OCI-LY7 (cell line): Measurements from ENCODE around the gene DAPK3. TPM values are rescaled to one million over a fixed set of nuclear protein-coding genes. Genes with fewer than 3 reads are reported as not detected.

Source experiments
- BruUV-seq: library from RNA; stranded (reverse); fragments of 400-500 nt; replicated peaks from 2 replicates; lab custom pipeline; 2021; lab: Mats Ljungman, UMichigan
- CTCF ChIA-PET: fragments of 300-600 bp; sonication (Branson Sonifier 250); formaldehyde crosslinking; loops from one replicate; lab custom pipeline; 2022; ENCODE audit warnings: antibody characterized with exemption; ENCODE audit not compliant: unreplicated experiment; lab: Charles Lee
- POLR2A ChIA-PET: fragments of 300-600 bp; sonication (Branson Sonifier 250); formaldehyde crosslinking; loops from one replicate; lab custom pipeline; 2022; ENCODE audit warnings: antibody characterized with exemption; lab: Charles Lee
- DNase-seq: peaks from one replicate; pipeline ENCODE4 v3.0.0-alpha.2; 2015; ENCODE audit warnings: low spot score
- H2AFZ ChIP-seq: fragments of 200-600 bp; sonication (generic), shearing (Covaris generic); 2 replicates; pipeline ENCODE4 v1.6.1; 2014; ENCODE audit warnings: mild to moderate bottlenecking, antibody characterized with exemption, low read length, moderate library complexity
- H3K27ac ChIP-seq: fragments of 200-600 bp; sonication (generic); 2 replicates; pipeline ENCODE4 v1.5.1; 2014; ENCODE audit warnings: mixed run types, low read depth, mild to moderate bottlenecking, moderate library complexity, low read length, inconsistent platforms; ENCODE audit not compliant: poor library complexity, severe bottlenecking
- H3K36me3 ChIP-seq: fragments of 200-600 bp; sonication (generic); 2 replicates; pipeline ENCODE4 v1.6.1; 2014; ENCODE audit warnings: mild to moderate bottlenecking, antibody characterized with exemption, low read length, moderate library complexity, mixed read lengths; ENCODE audit not compliant: insufficient read depth
- H3K4me1 ChIP-seq: fragments of 200-600 bp; sonication (generic); 2 replicates; pipeline ENCODE4 v1.5.1; 2014; ENCODE audit warnings: mild to moderate bottlenecking, low read length; ENCODE audit not compliant: insufficient read depth, poor library complexity, severe bottlenecking
- H3K4me2 ChIP-seq: fragments of 200-600 bp; sonication (generic); 2 replicates; pipeline ENCODE4 v1.6.1; 2014; ENCODE audit warnings: mild to moderate bottlenecking, low read length
- H3K4me3 ChIP-seq: fragments of 200-600 bp; sonication (generic); 2 replicates; pipeline ENCODE4 v1.5.1; 2014; ENCODE audit warnings: mild to moderate bottlenecking, low read depth, low read length; ENCODE audit not compliant: poor library complexity, severe bottlenecking
- H3K79me2 ChIP-seq: fragments of 200-600 bp; sonication (generic); 2 replicates; pipeline ENCODE4 v1.6.1; 2016; ENCODE audit warnings: low read depth, mild to moderate bottlenecking, low read length, moderate library complexity, mixed read lengths; ENCODE audit not compliant: insufficient read depth
- H3K9me2 ChIP-seq: fragments of 200-600 bp; sonication (generic); 2 replicates; pipeline ENCODE4 v1.6.1; 2016; ENCODE audit warnings: mild to moderate bottlenecking, low read length, mixed read lengths; ENCODE audit not compliant: insufficient read depth
- H3K9me3 ChIP-seq: fragments of 200-600 bp; sonication (generic); 2 replicates; pipeline ENCODE4 v1.6.1; 2014; ENCODE audit warnings: mild to moderate bottlenecking, mixed run types, low read length, mixed read lengths
- H4K20me1 ChIP-seq: fragments of 200-600 bp; sonication (generic); 2 replicates; pipeline ENCODE4 v1.6.1; 2014; ENCODE audit warnings: mild to moderate bottlenecking, antibody characterized with exemption, low read length, moderate library complexity, mixed read lengths; ENCODE audit not compliant: insufficient read depth
- CTCF ChIP-seq: fragments of 200-600 bp; sonication (generic); conservative IDR thresholded peaks from 2 replicates; pipeline ENCODE4 v1.5.1; 2014; ENCODE audit warnings: mild to moderate bottlenecking, antibody characterized with exemption, low read length, moderate library complexity, mixed read lengths
- EZH2phosphoT487 ChIP-seq: fragments of 200-600 bp; sonication (generic); IDR thresholded peaks from 2 replicates; pipeline ENCODE4 v1.6.1; 2018; ENCODE audit warnings: low read depth, borderline replicate concordance, mild to moderate bottlenecking, mixed run types, antibody characterized with exemption, low read length, moderate library complexity, mixed read lengths
- intact Hi-C: fragments of 100-400 bp; cut with micrococcal nuclease; formaldehyde crosslinking; loops from one replicate; pipeline ENCODE4 v1.10.0; 2022; ENCODE audit not compliant: unreplicated experiment
- microRNA-seq: library from miRNA; unstranded; fragments of <30 nt; microRNA quantifications from one replicate; pipeline ENCODE4 v1.2.0, GENCODE V29; 2022; ENCODE audit warnings: borderline replicate concordance
- small RNA-seq: library from RNA; depleted of rRNA; stranded (forward); fragments of <200 nt; gene quantifications from one replicate; pipeline ENCODE3, GENCODE V24; 2014
- total RNA-seq, 2 experiments: library from RNA; depleted of rRNA in 1 of 2; stranded (reverse); fragments of >200 nt in 1 of 2; shearing (Covaris generic) in 1 of 2; gene quantifications; 2 replicates each; pipeline ENCODE4 v1.2.3, GENCODE V29; 2014 to 2022

Gene DAPK3
- total RNA-seq, 2 experiments from 2014 or later, result 47.1 to 49.3 TPM

DNA sequence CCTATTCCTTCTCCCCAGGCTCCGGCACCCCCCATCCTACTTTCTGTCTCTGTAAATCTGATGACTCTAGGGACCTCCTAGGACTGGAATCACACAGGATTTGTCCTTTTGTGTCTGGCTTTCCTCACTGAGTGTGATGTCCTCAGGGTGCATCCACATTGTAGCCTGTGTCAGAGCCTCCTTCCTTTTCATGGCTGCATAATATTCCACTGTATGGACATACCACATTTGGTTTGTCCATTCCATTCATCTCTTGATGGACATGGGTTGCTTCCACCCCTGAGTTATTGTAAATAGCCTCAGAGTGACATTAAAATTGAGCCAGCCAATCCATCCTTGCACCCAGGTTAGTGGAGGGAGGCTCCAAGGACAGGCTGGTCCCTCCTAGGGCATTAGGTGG, 60.8 kb downstream of the DAPK3 start:
- Histone ChIP-seq H3K4me1 (no peaks in the 10 kb centered on the region), H3K4me3 (no peak overlapping the region), H3K9me2 (no peaks in the 10 kb centered on the region), H2AFZ (no peak overlapping the region), H3K27ac (no peak overlapping the region), H3K9me3 (peaks cover 5% of the 10 kb centered on the region), H3K36me3 (no peaks in the 10 kb centered on the region), H3K79me2 (no peaks in the 10 kb centered on the region), H3K4me2 (no peak overlapping the region), H4K20me1 (no peaks in the 10 kb centered on the region)
- CTCF ChIA-PET, result no interaction called here
- DNase-seq, result no peak
- POLR2A ChIA-PET, result no interaction called here
- intact Hi-C loops, result no loop called here
- TF ChIP-seq EZH2phosphoT487, result no peak
- no peak for TF ChIP-seq CTCF
- no TSS peak for BruUV-seq

Small RNA genes lying within 50 kb of the gene (microRNA-seq; reads per million reads assigned to microRNA genes)
- not detected for gene MIR637

Small RNA genes lying within 50 kb of the gene (small RNA-seq; reads per million reads assigned to genes)
- gene RN7SL202P, result not detected
- 20.8 reads per million, percentile 97 among the genes with 10 or more reads in this experiment for gene SNORD37

Other genes with a start within 250 kb of the DAPK3 start
- 34.7 and 40.4 TPM in 2 replicates for gene APBA3, start 209.4 kb downstream of the DAPK3 start, total RNA-seq (2014; rRNA removed; shearing (Covaris generic))
- 25.1 and 28.7 TPM in 2 replicates for gene APBA3, start 209.4 kb downstream of the DAPK3 start, total RNA-seq (2022)
- gene MRPL54, start 208.4 kb downstream of the DAPK3 start, total RNA-seq (2014; rRNA removed; shearing (Covaris generic)), result 88.7 and 93.1 TPM in 2 replicates
- 60.4 and 66.6 TPM in 2 replicates for gene MRPL54, start 208.4 kb downstream of the DAPK3 start, total RNA-seq (2022)
- not detected in 2 replicates for gene RAX2, start 198.9 kb downstream of the DAPK3 start, total RNA-seq (2014; rRNA removed; shearing (Covaris generic))
- not detected in 2 replicates for gene RAX2, start 198.9 kb downstream of the DAPK3 start, total RNA-seq (2022)
- not detected in 2 replicates for gene MATK, start 184.7 kb downstream of the DAPK3 start, total RNA-seq (2014; rRNA removed; shearing (Covaris generic))
- not detected in 2 replicates for gene MATK, start 184.7 kb downstream of the DAPK3 start, total RNA-seq (2022)
- gene ZFR2, start 102.1 kb downstream of the DAPK3 start, total RNA-seq (2014; rRNA removed; shearing (Covaris generic)), result not detected in 2 replicates
- gene ZFR2, start 102.1 kb downstream of the DAPK3 start, total RNA-seq (2022), result not detected in 2 replicates
- not detected in 2 replicates for gene ATCAY, start 90.4 kb downstream of the DAPK3 start, total RNA-seq (2014; rRNA removed; shearing (Covaris generic))
- gene ATCAY, start 90.4 kb downstream of the DAPK3 start, total RNA-seq (2022), result not detected in 2 replicates
- not detected in 2 replicates for gene NMRK2, start 38.0 kb downstream of the DAPK3 start, total RNA-seq (2014; rRNA removed; shearing (Covaris generic))
- not detected in 2 replicates for gene NMRK2, start 38.0 kb downstream of the DAPK3 start, total RNA-seq (2022)
- 1,633 and 1,634 TPM in 2 replicates for gene EEF2, start 14.4 kb upstream of the DAPK3 start, total RNA-seq (2014; rRNA removed; shearing (Covaris generic))
- gene EEF2, start 14.4 kb upstream of the DAPK3 start, total RNA-seq (2022), result 3,507 and 3,668 TPM in 2 replicates
- gene PIAS4, start 36.6 kb upstream of the DAPK3 start, total RNA-seq (2014; rRNA removed; shearing (Covaris generic)), result 25.3 and 31.5 TPM in 2 replicates
- 34.4 and 35.0 TPM in 2 replicates for gene PIAS4, start 36.6 kb upstream of the DAPK3 start, total RNA-seq (2022)
- gene ZBTB7A, start 95.8 kb upstream of the DAPK3 start, total RNA-seq (2014; rRNA removed; shearing (Covaris generic)), result 13.1 and 17.2 TPM in 2 replicates
- gene ZBTB7A, start 95.8 kb upstream of the DAPK3 start, total RNA-seq (2022), result 29.3 and 31.2 TPM in 2 replicates
- 84.7 and 105 TPM in 2 replicates for gene MAP2K2, start 153.0 kb upstream of the DAPK3 start, total RNA-seq (2014; rRNA removed; shearing (Covaris generic))
- gene MAP2K2, start 153.0 kb upstream of the DAPK3 start, total RNA-seq (2022), result 116 and 120 TPM in 2 replicates
- 0.08 and 0.09 TPM in 2 replicates for gene CREB3L3, start 182.5 kb upstream of the DAPK3 start, total RNA-seq (2014; rRNA removed; shearing (Covaris generic))
- gene CREB3L3, start 182.5 kb upstream of the DAPK3 start, total RNA-seq (2022), result not detected in 2 replicates
- gene SIRT6, start 211.5 kb upstream of the DAPK3 start, total RNA-seq (2014; rRNA removed; shearing (Covaris generic)), result 29.1 and 31.7 TPM in 2 replicates
- 45.3 and 46.2 TPM in 2 replicates for gene SIRT6, start 211.5 kb upstream of the DAPK3 start, total RNA-seq (2022)
- 1.7 and 2.8 TPM in 2 replicates for gene ANKRD24, start 211.6 kb upstream of the DAPK3 start, total RNA-seq (2014; rRNA removed; shearing (Covaris generic))
- gene ANKRD24, start 211.6 kb upstream of the DAPK3 start, total RNA-seq (2022), result 4.4 and 4.8 TPM in 2 replicates